ENCODE results near the gene B4GALT2.

- TF ChIP-seq POLR2A (IDR thresholded peaks at IDR 0.05; ENCODE audit: low read depth, low read length) (no peak), POLR2AphosphoS5 (IDR thresholded peaks at IDR 0.05; ENCODE audit: low read depth, low read length) (no peak), SPI1 (IDR thresholded peaks at IDR 0.05; ENCODE audit: low read depth, low read length) (no peak)
Measured at GRCh38 chr1:43951021-43951985, 27.7 kb upstream of the B4GALT2 start.
